Tibial nerve (tissue), 4 donors: Measurements from ENCODE around the gene LIPC. TPM values are rescaled to one million over a fixed set of nuclear protein-coding genes. Genes with fewer than 3 reads are reported as not detected.
A peak's percentile ranks its signal among the peaks of the same experiment; 100 is the strongest.

ENCODE experiments used
- DNase-seq, 2 donors: peaks; one replicate each; pipeline ENCODE4 v3.0.0-alpha.2; 2019; ENCODE audit warnings: low spot score in 2 of 2
- H3K27ac ChIP-seq, 4 donors: fragments of 200-600 bp; sonication (generic) in 3 of 4; one replicate each; pipeline ENCODE4 v1.5.1; 2017 to 2019; ENCODE audit warnings: mild to moderate bottlenecking in 1 of 4
- H3K27me3 ChIP-seq, 2 donors: fragments of 200-600 bp; sonication (generic) in 1 of 2; one replicate each; pipeline versions ENCODE4 v1.5.1 to v1.6.0; 2017 to 2019
- H3K36me3 ChIP-seq, 3 donors: fragments of 200-600 bp; sonication (generic); one replicate each; pipeline ENCODE4 v1.5.1; 2018 to 2019
- H3K4me1 ChIP-seq, 4 donors: fragments of 200-600 bp; sonication (generic) in 3 of 4; one replicate each; pipeline ENCODE4 v1.5.1; 2017 to 2019
- H3K4me3 ChIP-seq, 4 donors: fragments of 200-600 bp; sonication (generic) in 3 of 4; one replicate each; pipeline ENCODE4 v1.5.1; 2017 to 2019; ENCODE audit warnings: mild to moderate bottlenecking in 1 of 4, moderate library complexity in 1 of 4
- H3K9me3 ChIP-seq, 4 donors: fragments of 200-600 bp; sonication (generic) in 3 of 4; one replicate each; pipeline ENCODE4 v1.5.1; 2017 to 2019
- EP300 ChIP-seq, 2 donors: sonication (generic); formaldehyde crosslinking; IDR thresholded peaks; one replicate each; pipeline ENCODE4 v1.6.1; 2017; ENCODE audit warnings: antibody characterized with exemption in 2 of 2, mild to moderate bottlenecking in 1 of 2
- POLR2A ChIP-seq, 2 donors: fragments of 450-650 bp; IDR thresholded peaks; one replicate each; pipeline ENCODE4 v1.6.1; 2017; ENCODE audit warnings: antibody characterized with exemption in 2 of 2, mild to moderate bottlenecking in 2 of 2, moderate library complexity in 2 of 2
- WGBS, 2 donors: methylation state at CpG; one replicate each; pipeline ENCODE4 v1.1.5; 2018; 5-methylcytosine and 5-hydroxymethylcytosine counted together
- total RNA-seq, 4 donors: library from RNA; depleted of rRNA; stranded (reverse); fragments of >200 nt; gene quantifications; one replicate each; pipeline ENCODE4 v1.1.0, GENCODE V29; 2016
- TF ChIP-seq, protein P1 (sequence below), 5 experiments: fragments of 200-600 bp in 3 of 5; fragments of 450-650 bp in 2 of 5; sonication (generic) in 3 of 5; IDR thresholded peaks; one replicate each; pipeline ENCODE4 v1.5.1; 2016 to 2019; ENCODE audit warnings: antibody characterized with exemption in 5 of 5, mild to moderate bottlenecking in 3 of 5, moderate library complexity in 2 of 5

LIPC gene
- total RNA-seq, 4 donors from 2014 or later = 11.2 to 18.4 (median 14.7) TPM

GRCh38 chr15:58517682-58518525 is 86.1 kb downstream of the LIPC start:
- 64% methylated on average over 9 of the region's 9 CpGs for WGBS, 2 donors
- peak overlapping the region in 3 of 4 donors; percentile 6 to 75 (median 69) for H3K27ac ChIP-seq
- peaks cover 0 to 2% (median 0%) of the 10 kb centered on the region in 4 donors for H3K9me3 ChIP-seq
- H3K36me3 ChIP-seq = no peaks in the 10 kb centered on the region
- peaks cover 0 to 59% (median 15%) of the 10 kb centered on the region in 4 donors for H3K4me1 ChIP-seq
- TF ChIP-seq POLR2A (IDR thresholded peaks at IDR 0.05) (no peak), EP300 (IDR thresholded peaks at IDR 0.05) (no peak)
- TF ChIP-seq, protein P1, sequence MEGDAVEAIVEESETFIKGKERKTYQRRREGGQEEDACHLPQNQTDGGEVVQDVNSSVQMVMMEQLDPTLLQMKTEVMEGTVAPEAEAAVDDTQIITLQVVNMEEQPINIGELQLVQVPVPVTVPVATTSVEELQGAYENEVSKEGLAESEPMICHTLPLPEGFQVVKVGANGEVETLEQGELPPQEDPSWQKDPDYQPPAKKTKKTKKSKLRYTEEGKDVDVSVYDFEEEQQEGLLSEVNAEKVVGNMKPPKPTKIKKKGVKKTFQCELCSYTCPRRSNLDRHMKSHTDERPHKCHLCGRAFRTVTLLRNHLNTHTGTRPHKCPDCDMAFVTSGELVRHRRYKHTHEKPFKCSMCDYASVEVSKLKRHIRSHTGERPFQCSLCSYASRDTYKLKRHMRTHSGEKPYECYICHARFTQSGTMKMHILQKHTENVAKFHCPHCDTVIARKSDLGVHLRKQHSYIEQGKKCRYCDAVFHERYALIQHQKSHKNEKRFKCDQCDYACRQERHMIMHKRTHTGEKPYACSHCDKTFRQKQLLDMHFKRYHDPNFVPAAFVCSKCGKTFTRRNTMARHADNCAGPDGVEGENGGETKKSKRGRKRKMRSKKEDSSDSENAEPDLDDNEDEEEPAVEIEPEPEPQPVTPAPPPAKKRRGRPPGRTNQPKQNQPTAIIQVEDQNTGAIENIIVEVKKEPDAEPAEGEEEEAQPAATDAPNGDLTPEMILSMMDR (IDR thresholded peaks at IDR 0.05) = no peak
- no peak for DNase-seq
- no peak overlapping the region for H3K4me3 ChIP-seq
- no peaks in the 10 kb centered on the region for H3K27me3 ChIP-seq

- Histone ChIP-seq H3K4me1 (peaks cover 0 to 62% (median 15%) of the 10 kb centered on the region in 4 donors), H3K27me3 (no peaks in the 10 kb centered on the region), H3K36me3 (no peaks in the 10 kb centered on the region), H3K9me3 (peaks cover 0 to 2% (median 0%) of the 10 kb centered on the region in 4 donors), H3K4me3 (no peak overlapping the region), H3K27ac (peak overlapping the region in 2 of 4 donors; percentile 69 to 75)
- DNase-seq = no peak
- TF ChIP-seq EP300 (IDR thresholded peaks at IDR 0.05) = no peak
- TF ChIP-seq POLR2A (IDR thresholded peaks at IDR 0.05) = no peak
- TF ChIP-seq, protein P1 (IDR thresholded peaks at IDR 0.05) = no peak
- 64 to 65% methylated on average over 7 to 8 of the region's 8 CpGs for WGBS, 2 donors
Measured at GRCh38 chr15:58518626-58519025, 86.8 kb downstream of the LIPC start.

DNA sequence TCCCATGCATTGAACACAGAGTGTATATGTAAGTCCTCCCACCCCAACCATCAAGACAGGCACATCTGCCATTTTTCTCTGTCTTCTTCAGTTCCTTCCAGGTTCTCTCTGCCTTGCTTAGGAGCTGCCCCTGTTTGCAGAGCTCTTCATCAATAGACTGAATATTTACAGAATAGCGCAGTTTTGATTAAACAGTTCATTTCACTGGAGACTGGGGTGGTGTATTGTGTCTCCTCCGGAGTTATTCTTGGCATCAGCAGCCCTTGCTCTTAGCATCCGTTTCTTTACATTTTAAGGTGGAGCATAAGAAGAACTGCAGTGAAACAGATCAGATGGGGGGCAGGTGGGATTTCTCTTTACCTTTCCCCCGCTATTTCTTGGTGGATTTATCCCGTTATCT is 87.7 kb downstream of the LIPC start:
- WGBS, 2 donors = 44 to 46% methylated on average over 5 of the region's 5 CpGs
- no peak for DNase-seq

GRCh38 chr15:58520464-58520863 is 88.7 kb downstream of the LIPC start:
- H3K4me1 ChIP-seq = peaks cover 0 to 70% (median 17%) of the 10 kb centered on the region in 4 donors
- 77 to 81% methylated on average over 9 of the region's 9 CpGs for WGBS, 2 donors
- H3K4me3 ChIP-seq = no peak overlapping the region
- no peaks in the 10 kb centered on the region for H3K36me3 ChIP-seq
- TF ChIP-seq POLR2A (IDR thresholded peaks at IDR 0.05) (no peak), EP300 (IDR thresholded peaks at IDR 0.05) (no peak)
- TF ChIP-seq, protein P1 (IDR thresholded peaks at IDR 0.05) = no peak
- H3K9me3 ChIP-seq = no peaks in the 10 kb centered on the region
- peak overlapping the region in 2 of 4 donors; percentile 56 to 76 for H3K27ac ChIP-seq
- H3K27me3 ChIP-seq = no peaks in the 10 kb centered on the region
- no peak for DNase-seq

More for the DNA sequence above, 87.7 kb downstream of the LIPC start:
- TF ChIP-seq EP300 (IDR thresholded peaks at IDR 0.05) = no peak
- TF ChIP-seq, protein P1 (IDR thresholded peaks at IDR 0.05) = no peak
- no peak for TF ChIP-seq POLR2A (IDR thresholded peaks at IDR 0.05)
- peak overlapping the region in 1 of 4 donors; percentile 76 for H3K27ac ChIP-seq
- no peaks in the 10 kb centered on the region for H3K36me3 ChIP-seq
- H3K9me3 ChIP-seq = peaks cover 0 to 2% (median 0%) of the 10 kb centered on the region in 4 donors
- H3K4me1 ChIP-seq = peaks cover 0 to 67% (median 15%) of the 10 kb centered on the region in 4 donors
- H3K27me3 ChIP-seq = no peaks in the 10 kb centered on the region
- H3K4me3 ChIP-seq = no peak overlapping the region

GRCh38 chr15:58520936-58521292 is 89.1 kb downstream of the LIPC start:
- Histone ChIP-seq H3K4me3 (no peak overlapping the region), H3K27ac (peak overlapping the region in 2 of 4 donors; percentile 56 to 76), H3K9me3 (no peaks in the 10 kb centered on the region), H3K27me3 (no peaks in the 10 kb centered on the region), H3K4me1 (peaks cover 0 to 70% (median 18%) of the 10 kb centered on the region in 4 donors), H3K36me3 (no peaks in the 10 kb centered on the region)
- TF ChIP-seq EP300 (IDR thresholded peaks at IDR 0.05) = no peak
- TF ChIP-seq POLR2A (IDR thresholded peaks at IDR 0.05) = no peak
- TF ChIP-seq, protein P1 (IDR thresholded peaks at IDR 0.05) = no peak
- WGBS, 2 donors = 73 to 77% methylated on average over 4 of the region's 4 CpGs
- DNase-seq = no peak
